ENCODE results near the gene SSR3.
"Not testable (repeated sequence)": the region's sequence is repeated elsewhere in the genome, so short reads cannot be mapped to it uniquely, and the experiment has no call there.

Gene SSR3

DNA sequence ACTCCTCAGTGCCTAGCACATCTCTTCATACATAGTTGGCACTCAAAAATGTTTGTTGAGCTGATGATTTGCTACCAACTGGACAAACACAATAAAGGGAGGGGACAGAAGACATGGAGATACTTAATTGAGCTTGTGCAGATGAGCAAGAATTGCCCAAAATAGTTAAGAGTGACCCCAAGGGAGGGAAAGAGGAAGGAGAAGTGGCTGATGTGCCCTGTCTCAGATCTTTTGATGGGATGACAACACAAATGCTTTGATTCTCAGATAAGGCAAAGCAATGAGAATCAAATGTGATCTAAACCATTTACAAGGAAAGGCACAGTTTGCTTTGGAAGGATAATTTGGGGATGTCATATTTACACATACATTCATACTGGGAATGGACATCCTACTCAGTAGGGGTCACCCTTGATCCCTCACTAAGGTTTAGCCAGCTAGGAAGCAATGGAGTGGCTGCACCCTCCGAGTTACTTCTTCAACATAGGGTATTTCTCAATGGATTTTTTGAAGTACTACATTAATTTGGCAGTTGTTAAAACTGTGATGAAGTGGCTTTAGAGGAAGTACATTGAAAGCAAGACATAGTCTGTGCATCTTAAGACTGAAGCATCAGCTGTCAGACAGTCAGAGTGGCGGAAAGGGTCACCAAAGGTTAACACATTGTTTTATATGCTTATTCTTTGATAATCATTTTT, 21.9 kb upstream of the SSR3 start:
- Histone ChIP-seq H3K4me1 (ENCODE audit: insufficient read depth, poor library complexity, severe bottlenecking) (peaks cover 8% of the 10 kb centered on the region), H3K36me3 (ENCODE audit: low read depth) (no peaks in the 10 kb centered on the region), H3K9me3 (ENCODE audit: severe bottlenecking) (no peaks in the 10 kb centered on the region), H3K27ac (ENCODE audit: poor library complexity, severe bottlenecking) (no peak overlapping the region), H3K4me3 (ENCODE audit: severe bottlenecking) (no peak overlapping the region), H3K27me3 (ENCODE audit: insufficient read depth, poor library complexity, severe bottlenecking) (no peaks in the 10 kb centered on the region)
- DNase-seq (ENCODE audit: low spot score) (no peak), ATAC-seq (ENCODE audit: low read depth) (no peak)
- TF ChIP-seq, protein P1, sequence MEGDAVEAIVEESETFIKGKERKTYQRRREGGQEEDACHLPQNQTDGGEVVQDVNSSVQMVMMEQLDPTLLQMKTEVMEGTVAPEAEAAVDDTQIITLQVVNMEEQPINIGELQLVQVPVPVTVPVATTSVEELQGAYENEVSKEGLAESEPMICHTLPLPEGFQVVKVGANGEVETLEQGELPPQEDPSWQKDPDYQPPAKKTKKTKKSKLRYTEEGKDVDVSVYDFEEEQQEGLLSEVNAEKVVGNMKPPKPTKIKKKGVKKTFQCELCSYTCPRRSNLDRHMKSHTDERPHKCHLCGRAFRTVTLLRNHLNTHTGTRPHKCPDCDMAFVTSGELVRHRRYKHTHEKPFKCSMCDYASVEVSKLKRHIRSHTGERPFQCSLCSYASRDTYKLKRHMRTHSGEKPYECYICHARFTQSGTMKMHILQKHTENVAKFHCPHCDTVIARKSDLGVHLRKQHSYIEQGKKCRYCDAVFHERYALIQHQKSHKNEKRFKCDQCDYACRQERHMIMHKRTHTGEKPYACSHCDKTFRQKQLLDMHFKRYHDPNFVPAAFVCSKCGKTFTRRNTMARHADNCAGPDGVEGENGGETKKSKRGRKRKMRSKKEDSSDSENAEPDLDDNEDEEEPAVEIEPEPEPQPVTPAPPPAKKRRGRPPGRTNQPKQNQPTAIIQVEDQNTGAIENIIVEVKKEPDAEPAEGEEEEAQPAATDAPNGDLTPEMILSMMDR (IDR thresholded peaks at IDR 0.05; ENCODE audit: poor library complexity, severe bottlenecking): no peak

DNA sequence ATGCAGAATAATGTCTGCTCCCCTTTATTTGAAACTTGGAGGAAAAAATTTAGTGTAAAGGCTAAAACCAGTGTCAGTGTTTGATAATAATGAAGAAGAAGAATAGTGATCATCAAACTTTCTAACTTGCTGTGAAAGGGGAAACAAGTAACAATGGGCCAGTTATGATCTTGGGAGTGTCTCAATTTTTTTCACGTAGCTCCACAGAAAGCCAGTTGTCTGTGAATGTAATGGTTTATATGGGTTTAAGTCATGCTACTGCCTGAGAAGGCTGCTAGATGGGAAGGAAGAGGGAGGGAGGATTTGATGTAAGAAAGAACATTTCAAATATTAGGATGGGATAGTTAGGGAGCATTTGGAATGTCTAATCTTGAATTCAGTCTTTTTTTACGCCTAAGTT, 21.1 kb upstream of the SSR3 start:
- H3K4me1 ChIP-seq (ENCODE audit: insufficient read depth, poor library complexity, severe bottlenecking): peaks cover 8% of the 10 kb centered on the region
- ATAC-seq (ENCODE audit: low read depth) (no peak), DNase-seq (ENCODE audit: low spot score) (no peak)
- no peak overlapping the region for H3K27ac ChIP-seq (ENCODE audit: poor library complexity, severe bottlenecking)
- H3K36me3 ChIP-seq (ENCODE audit: low read depth): no peaks in the 10 kb centered on the region
- TF ChIP-seq, protein P1 (IDR thresholded peaks at IDR 0.05; ENCODE audit: poor library complexity, severe bottlenecking): no peak
- no peak overlapping the region for H3K4me3 ChIP-seq (ENCODE audit: severe bottlenecking)
- no peaks in the 10 kb centered on the region for H3K9me3 ChIP-seq (ENCODE audit: severe bottlenecking)
- no peaks in the 10 kb centered on the region for H3K27me3 ChIP-seq (ENCODE audit: insufficient read depth, poor library complexity, severe bottlenecking)

GRCh38 chr3:156575641-156576040, 20.7 kb upstream of the SSR3 start:
- H3K4me3 ChIP-seq (ENCODE audit: severe bottlenecking): no peak overlapping the region
- no peak overlapping the region for H3K27ac ChIP-seq (ENCODE audit: poor library complexity, severe bottlenecking)
- no peaks in the 10 kb centered on the region for H3K36me3 ChIP-seq (ENCODE audit: low read depth)
- no peak for ATAC-seq (ENCODE audit: low read depth)
- DNase-seq (ENCODE audit: low spot score): no peak
- TF ChIP-seq, protein P1 (IDR thresholded peaks at IDR 0.05; ENCODE audit: poor library complexity, severe bottlenecking): no peak
- no peaks in the 10 kb centered on the region for H3K27me3 ChIP-seq (ENCODE audit: insufficient read depth, poor library complexity, severe bottlenecking)
- H3K4me1 ChIP-seq (ENCODE audit: insufficient read depth, poor library complexity, severe bottlenecking): peaks cover 8% of the 10 kb centered on the region
- no peaks in the 10 kb centered on the region for H3K9me3 ChIP-seq (ENCODE audit: severe bottlenecking)

- not testable (repeated sequence) for H3K27me3 ChIP-seq (ENCODE audit: insufficient read depth, poor library complexity, severe bottlenecking); H3K9me3 ChIP-seq (ENCODE audit: severe bottlenecking); H3K27ac ChIP-seq (ENCODE audit: poor library complexity, severe bottlenecking); DNase-seq (ENCODE audit: low spot score); H3K4me3 ChIP-seq (ENCODE audit: severe bottlenecking); ATAC-seq (ENCODE audit: low read depth); H3K4me1 ChIP-seq (ENCODE audit: insufficient read depth, poor library complexity, severe bottlenecking); H3K36me3 ChIP-seq (ENCODE audit: low read depth)
These were observed 15.0 kb upstream of the SSR3 start for GRCh38 chr3:156569881-156570280.

- not testable (repeated sequence) for H3K9me3 ChIP-seq (ENCODE audit: severe bottlenecking); H3K4me3 ChIP-seq (ENCODE audit: severe bottlenecking); DNase-seq (ENCODE audit: low spot score); H3K4me1 ChIP-seq (ENCODE audit: insufficient read depth, poor library complexity, severe bottlenecking); ATAC-seq (ENCODE audit: low read depth); H3K27ac ChIP-seq (ENCODE audit: poor library complexity, severe bottlenecking); H3K27me3 ChIP-seq (ENCODE audit: insufficient read depth, poor library complexity, severe bottlenecking); H3K36me3 ChIP-seq (ENCODE audit: low read depth)
These were observed 14.1 kb upstream of the SSR3 start for GRCh38 chr3:156569016-156569415.

Measured in RWPE2 (cell line).